ENCODE results near the gene TERC. TPM values are rescaled to one million over a fixed set of nuclear protein-coding genes. Genes with fewer than 3 reads are reported as not detected.

TERC gene
- total RNA-seq, 1 donor from 2014 or later: 86.8 TPM

Other genes with a start within 250 kb of the TERC start
- 4.6 and 10.9 TPM in 2 replicates for gene MECOM, start 101.3 kb downstream of the TERC start, total RNA-seq
- gene ACTRT3, start 4.5 kb upstream of the TERC start, total RNA-seq: 2.8 and 3.1 TPM in 2 replicates
- gene MYNN, start 8.3 kb upstream of the TERC start, total RNA-seq: 18.4 and 19.8 TPM in 2 replicates
- gene LRRIQ4, start 47.8 kb upstream of the TERC start, total RNA-seq: not detected in 2 replicates
- 1.3 and 1.8 TPM in 2 replicates for gene LRRC34, start 47.8 kb upstream of the TERC start, total RNA-seq
- gene LRRC31, start 104.9 kb upstream of the TERC start, total RNA-seq: not detected in 2 replicates
- not detected in 2 replicates for gene SAMD7, start 146.5 kb upstream of the TERC start, total RNA-seq
- gene SEC62, start 201.7 kb upstream of the TERC start, total RNA-seq: 37.3 and 37.7 TPM in 2 replicates

Data from myocyte (in vitro differentiated cells).